B cell (primary cell): ENCODE data around the gene CCL17.

Experiments
- CTCF ChIP-seq: fragments of 200-600 bp; IDR thresholded peaks from one replicate; pipeline ENCODE4 v1.8.0; 2022; ENCODE audit warnings: antibody characterized with exemption, mild to moderate bottlenecking
- EZH2 ChIP-seq: IDR thresholded peaks from 2 replicates; pipeline ENCODE4 v1.6.1; 2012; ENCODE audit warnings: borderline replicate concordance, low read depth, mild to moderate bottlenecking, moderate library complexity, low read length; ENCODE audit not compliant: insufficient read depth, poor library complexity, severe bottlenecking

GRCh38 chr16:57388359-57389086 lies 16.0 kb upstream of the CCL17 start:
- TF ChIP-seq CTCF (no peak), EZH2 (no peak)
